Small intestine (tissue), 7 donors: ENCODE measurements around the gene FUT6. TPM values are rescaled to one million over a fixed set of nuclear protein-coding genes. Genes with fewer than 3 reads are reported as not detected.
"Not testable (repeated sequence)": the region's sequence is repeated elsewhere in the genome, so short reads cannot be mapped to it uniquely, and the experiment has no call there.

ENCODE experiments used
- DNase-seq, 2 donors: peaks; one replicate each; pipeline versions ENCODE4 v3.0.0 to v3.0.0-alpha.2; 2013
- FAIRE-seq: peaks from 2 replicates; lab custom pipeline; 2012; peaks lifted over from hg19 to GRCh38; lab: Jason Lieb, UNC
- H3K27ac ChIP-seq, 3 donors: one replicate each; pipeline ENCODE4 v1.5.1; 2013; ENCODE audit warnings: low read length in 2 of 3, mild to moderate bottlenecking in 2 of 3, control low read depth in 1 of 3, inconsistent platforms in 1 of 3, low read depth in 1 of 3, moderate library complexity in 1 of 3
- H3K27me3 ChIP-seq, 3 donors: one replicate each; pipeline ENCODE4 v1.6.1; 2013; ENCODE audit warnings: low read length in 3 of 3, inconsistent platforms in 1 of 3; ENCODE audit not compliant: control insufficient read depth in 3 of 3, insufficient read depth in 3 of 3
- H3K36me3 ChIP-seq, 3 donors: one replicate each; pipeline ENCODE4 v1.6.1; 2013; ENCODE audit warnings: low read length in 3 of 3, inconsistent platforms in 1 of 3, low read depth in 1 of 3, mild to moderate bottlenecking in 1 of 3, moderate library complexity in 1 of 3; ENCODE audit not compliant: control insufficient read depth in 3 of 3, insufficient read depth in 2 of 3
- H3K4me1 ChIP-seq, 3 donors: one replicate each; pipeline ENCODE4 v1.6.1; 2013; ENCODE audit warnings: low read length in 2 of 3, inconsistent platforms in 1 of 3, low read depth in 1 of 3, mild to moderate bottlenecking in 1 of 3, moderate library complexity in 1 of 3; ENCODE audit not compliant: control insufficient read depth in 3 of 3, insufficient read depth in 2 of 3
- H3K4me3 ChIP-seq, 3 donors: one replicate each; pipeline ENCODE4 v1.5.1; 2013; ENCODE audit warnings: low read length in 3 of 3, control low read depth in 1 of 3, inconsistent platforms in 1 of 3, low read depth in 1 of 3, mild to moderate bottlenecking in 1 of 3, moderate library complexity in 1 of 3
- H3K9me3 ChIP-seq, 2 donors: one replicate each; pipeline ENCODE4 v1.6.1; 2013; ENCODE audit warnings: low read depth in 1 of 2, low read length in 1 of 2; ENCODE audit not compliant: control insufficient read depth in 2 of 2, insufficient read depth in 1 of 2
- whole genome bisulfite sequencing, 3 donors: extraction: QIAGEN DNeasy Blood & Tissue Kit; methylation state at CpG; one replicate each; pipeline ENCODE4 v1.1.7; 2013; 5-methylcytosine and 5-hydroxymethylcytosine counted together
- polyA plus RNA-seq, 4 donors: library from polyadenylated mRNA; stranded (reverse) in 3 of 4; unstranded in 1 of 4; fragments of 200-250 nt in 3 of 4; fragments of 120-200 nt in 1 of 4; gene quantifications; one replicate each; pipeline versions ENCODE4 v1.2.1 to v1.2.3, GENCODE V29; 2013
- donor health status: healthy with polysubstance abuse.
- donor health status: control.
- donor health status: control.
- donor health status: Bipolar disorder and iron deficiency.
- donor health status: healthy.

The FUT6 gene
- polyA plus RNA-seq, 4 donors = 1.2 to 34.6 (median 23.2) TPM

- FAIRE-seq = no peak
- no peaks in the 10 kb centered on the region for H3K27me3 ChIP-seq
- no peak overlapping the region for H3K27ac ChIP-seq
- H3K4me3 ChIP-seq = no peak overlapping the region
- no peaks in the 10 kb centered on the region for H3K9me3 ChIP-seq
- no peak for DNase-seq
- peaks cover 22 to 77% (median 27%) of the 10 kb centered on the region in 3 donors for H3K36me3 ChIP-seq
- 93 to 97% (median 93%) methylated on average over 37 of the region's 37 CpGs for WGBS, 3 donors
- peaks cover 2 to 6% (median 4%) of the 10 kb centered on the region in 3 donors for H3K4me1 ChIP-seq
Observed at GRCh38 chr19:5785423-5785822, 54.1 kb downstream of the FUT6 start.

- Histone ChIP-seq H3K36me3 (peaks cover 22 to 70% (median 27%) of the 10 kb centered on the region in 3 donors), H3K4me1 (no peaks in the 10 kb centered on the region), H3K9me3 (no peaks in the 10 kb centered on the region), H3K27me3 (no peaks in the 10 kb centered on the region), H3K4me3 (no peak within 1 kb of the TSS), H3K27ac (no peak within 1 kb of the TSS)
- WGBS, 3 donors = 87 to 92% (median 92%) methylated on average over 14 to 15 of the region's 15 CpGs
- DNase-seq = no peak
- no peak for FAIRE-seq
Observed at GRCh38 chr19:5784581-5785147, 54.8 kb downstream of the FUT6 start, which contains the start of gene PRR22. TSS of gene PRR22 (minus strand) at chr19:5784746. CDS start at chr19:5784660, 86 bp downstream.

GRCh38 chr19:5782945-5783919, 56.3 kb downstream of the FUT6 start:
- Histone ChIP-seq H3K36me3 (peaks cover 16 to 56% (median 19%) of the 10 kb centered on the region in 3 donors), H3K27me3 (no peaks in the 10 kb centered on the region), H3K9me3 (no peaks in the 10 kb centered on the region), H3K4me1 (no peaks in the 10 kb centered on the region), H3K4me3 (no peak overlapping the region), H3K27ac (no peak overlapping the region)
- no peak for FAIRE-seq
- WGBS, 3 donors = 78 to 86% (median 85%) methylated on average over 44 to 48 of the region's 48 CpGs
- no peak for DNase-seq

DNA sequence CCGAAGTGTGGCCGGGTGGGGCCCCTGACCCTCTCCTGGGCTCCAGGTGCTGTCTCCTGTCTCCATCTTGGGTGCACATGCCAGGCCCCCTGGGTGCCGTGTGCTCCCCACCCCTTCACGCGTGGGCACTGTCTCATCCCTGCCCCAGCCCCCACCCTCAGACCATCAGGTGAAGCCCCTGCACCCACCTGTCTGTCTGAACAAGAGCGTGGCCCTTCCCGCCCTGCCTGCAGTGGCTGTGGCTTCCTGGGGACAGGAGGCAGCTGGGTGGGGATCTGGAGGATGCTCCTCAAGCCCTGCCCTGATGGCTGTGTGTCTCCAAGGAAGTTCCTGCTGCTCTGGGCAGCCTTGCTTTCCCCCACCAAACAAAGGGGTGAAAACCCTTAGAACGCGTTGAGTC, 57.2 kb downstream of the FUT6 start:
- DNase-seq (no peak), FAIRE-seq (no peak)
- WGBS, 3 donors = 67 to 83% (median 83%) methylated on average over 7 to 9 of the region's 9 CpGs

DNA sequence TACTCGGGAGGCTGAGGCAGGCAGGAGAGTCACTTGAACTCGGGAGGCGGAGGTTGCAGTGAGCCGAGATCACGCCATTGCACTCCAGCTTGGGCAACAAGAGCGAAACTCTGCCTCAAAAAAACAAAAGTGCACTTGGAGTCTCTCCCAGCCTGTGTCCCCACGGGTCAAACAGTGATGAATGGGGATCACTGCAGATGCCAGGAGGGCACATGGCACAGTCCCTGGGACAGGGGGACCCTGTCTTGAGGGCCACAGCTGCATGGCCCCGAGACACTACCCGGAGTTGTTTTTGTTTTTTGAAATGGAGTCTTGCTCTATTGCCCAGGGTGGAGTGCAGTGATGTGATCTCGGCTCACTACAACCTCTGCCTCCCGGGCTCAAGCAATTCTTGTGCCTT, 58.6 kb downstream of the FUT6 start:
- H3K4me3 ChIP-seq, H3K4me1 ChIP-seq, H3K27ac ChIP-seq, H3K9me3 ChIP-seq, H3K27me3 ChIP-seq, DNase-seq, FAIRE-seq: not testable (repeated sequence)
- 79 to 85% (median 85%) methylated on average over 10 to 11 of the region's 11 CpGs for whole genome bisulfite sequencing, 3 donors
- H3K36me3 ChIP-seq = peaks cover 0 to 33% (median 6%) of the 10 kb centered on the region in 3 donors

More for the DNA sequence above, 57.2 kb downstream of the FUT6 start:
- peaks cover 8 to 47% (median 11%) of the 10 kb centered on the region in 3 donors for H3K36me3 ChIP-seq
- no peaks in the 10 kb centered on the region for H3K4me1 ChIP-seq
- no peaks in the 10 kb centered on the region for H3K9me3 ChIP-seq
- no peak overlapping the region for H3K4me3 ChIP-seq
- no peak overlapping the region for H3K27ac ChIP-seq
- no peaks in the 10 kb centered on the region for H3K27me3 ChIP-seq

Other genes with a start within 250 kb of the FUT6 start
- gene SAFB2, start 216.9 kb downstream of the FUT6 start, polyA plus RNA-seq = 10 to 100 TPM; 38.8 to 83.2 (median 79.3) TPM
- gene SAFB, start 216.6 kb downstream of the FUT6 start, polyA plus RNA-seq = 100 to 1,000 TPM in 1 of 4 donors, 10 to 100 TPM in 3; 44.0 to 105 (median 55.4) TPM
- gene MICOS13, start 159.2 kb downstream of the FUT6 start, polyA plus RNA-seq = 100 to 1,000 TPM in 2 of 4 donors, 10 to 100 TPM in 2; 41.9 to 134 (median 108) TPM
- gene HSD11B1L, start 158.7 kb downstream of the FUT6 start, polyA plus RNA-seq = 1 to 10 TPM; 4.5 to 6.0 (median 4.6) TPM
- gene RPL36, start 149.4 kb downstream of the FUT6 start, polyA plus RNA-seq = 1,000 to 10,000 TPM in 3 of 4 donors, 100 to 1,000 TPM in 1; 945 to 1,946 (median 1,407) TPM
- 10 to 100 TPM; 41.6 to 69.2 (median 51.5) TPM for gene LONP1, start 119.6 kb downstream of the FUT6 start, polyA plus RNA-seq
- not detected for gene CATSPERD, start 119.1 kb downstream of the FUT6 start, polyA plus RNA-seq
- 1 to 10 TPM; 5.1 to 9.7 (median 9.2) TPM for gene PRR22, start 55.0 kb downstream of the FUT6 start, polyA plus RNA-seq
- 10 to 100 TPM; 31.8 to 43.8 (median 41.9) TPM for gene DUS3L, start 48.5 kb downstream of the FUT6 start, polyA plus RNA-seq
- 1 to 10 TPM in 3 of 4 donors, not detected in 1; 1.1 to 3.0 (median 2.9) TPM for gene NRTN, start 34.6 kb downstream of the FUT6 start, polyA plus RNA-seq
- gene FUT3, start 11.7 kb upstream of the FUT6 start, polyA plus RNA-seq = 100 to 1,000 TPM in 1 of 4 donors, 10 to 100 TPM in 2, under 1 TPM in 1; 0.72 to 114 (median 48.6) TPM
- gene FUT5, start 30.8 kb upstream of the FUT6 start, polyA plus RNA-seq = not detected
- 100 to 1,000 TPM; 187 to 576 (median 476) TPM for gene NDUFA11, start 64.1 kb upstream of the FUT6 start, polyA plus RNA-seq
- gene VMAC, start 65.2 kb upstream of the FUT6 start, polyA plus RNA-seq = 1 to 10 TPM; 1.1 to 8.8 (median 2.7) TPM
- gene CAPS, start 74.6 kb upstream of the FUT6 start, polyA plus RNA-seq = 10 to 100 TPM in 3 of 4 donors, 1 to 10 TPM in 1; 8.7 to 22.7 (median 15.4) TPM
- gene RANBP3, start 138.4 kb upstream of the FUT6 start, polyA plus RNA-seq = 10 to 100 TPM; 23.0 to 52.5 (median 38.3) TPM